ENCODE measurements around the gene RLF.

The RLF gene

GRCh38 chr1:40161125-40161887, at the start of gene RLF:
Gene RLF (plus strand): TSS chr1:40161387. CDS start chr1:40161400, 13 bp downstream.
- peak; percentile 89 for DNase-seq

GRCh38 chr1:40114400-40114799, 46.8 kb upstream of the RLF start:
- no peak for DNase-seq

- no peak for DNase-seq
Observed at GRCh38 chr1:40120128-40120527, 41.1 kb upstream of the RLF start.

- DNase-seq: no peak
Observed at GRCh38 chr1:40122855-40123254, 38.3 kb upstream of the RLF start.

- no peak for DNase-seq
Observed at GRCh38 chr1:40130892-40131291, 30.3 kb upstream of the RLF start.

- no peak for DNase-seq
Observed at GRCh38 chr1:40132383-40133311, 28.5 kb upstream of the RLF start.

GRCh38 chr1:40133312-40133665, 27.9 kb upstream of the RLF start:
- DNase-seq: no peak

- no peak for DNase-seq
Observed at GRCh38 chr1:40133839-40134238, 27.3 kb upstream of the RLF start.

GRCh38 chr1:40140211-40140973, 20.8 kb upstream of the RLF start:
- DNase-seq: no peak

GRCh38 chr1:40141878-40142535, 19.2 kb upstream of the RLF start:
- no peak for DNase-seq

- DNase-seq: peak; percentile 76
Observed at GRCh38 chr1:40143891-40144575, 17.2 kb upstream of the RLF start.

- no peak for DNase-seq
Observed at GRCh38 chr1:40151457-40152079, 9.6 kb upstream of the RLF start.

GRCh38 chr1:40153073-40153770, 8.0 kb upstream of the RLF start:
- DNase-seq: peak; percentile 19

GRCh38 chr1:40155135-40155534, 6.1 kb upstream of the RLF start:
- no peak for DNase-seq

GRCh38 chr1:40155910-40156309, 5.3 kb upstream of the RLF start:
- no peak for DNase-seq

GRCh38 chr1:40160806-40161124, 422 bp upstream of the RLF start:
- DNase-seq: no peak

GRCh38 chr1:40161888-40162397, 756 bp downstream of the RLF start:
- no peak for DNase-seq

- DNase-seq: no peak
Observed at GRCh38 chr1:40162753-40163441, 1.7 kb downstream of the RLF start.

- no peak for DNase-seq
Observed at GRCh38 chr1:40167317-40167716, 6.1 kb downstream of the RLF start.

GRCh38 chr1:40171036-40171435, 9.8 kb downstream of the RLF start:
- DNase-seq: no peak
